ENCODE measurements around the gene LPIN2. TPM values are rescaled to one million over a fixed set of nuclear protein-coding genes. Genes with fewer than 3 reads are reported as not detected.
A peak's percentile ranks its signal among the peaks of the same experiment; 100 is the strongest.

The LPIN2 gene
- 10 to 100 TPM; 55.5 to 66.6 (median 60.6) TPM for total RNA-seq

- Mint-ChIP-seq H3K9me3 (no peaks in the 10 kb centered on the region), H3K27me3 (ENCODE audit: low read depth) (no peaks in the 10 kb centered on the region), H3K36me3 (ENCODE audit: insufficient read depth) (peaks cover 7% of the 10 kb centered on the region), H3K4me1 (ENCODE audit: low read depth) (peaks cover 66% of the 10 kb centered on the region), H3K4me3 (peak within 1 kb of the TSS; percentile 96)
- ATAC-seq (peak; percentile 89 to 91), DNase-seq (peak; percentile 94)
These were observed at the start of gene LPIN2 for GRCh38 chr18:3013024-3013804. Gene LPIN2 (minus strand): TSS chr18:3013144. CDS start chr18:2960840, 52,304 bp downstream.

- Mint-ChIP-seq H3K9me3 (no peaks in the 10 kb centered on the region), H3K36me3 (ENCODE audit: insufficient read depth) (no peaks in the 10 kb centered on the region), H3K27me3 (ENCODE audit: low read depth) (no peaks in the 10 kb centered on the region), H3K4me1 (ENCODE audit: low read depth) (peaks cover 69% of the 10 kb centered on the region), H3K4me3 (peak overlapping the region; percentile 70)
- ATAC-seq (peak; percentile 81 to 83), DNase-seq (no peak)
These were observed 48.8 kb upstream of the LPIN2 start for GRCh38 chr18:3061581-3062312.

- peaks cover 71% of the 10 kb centered on the region for H3K4me1 Mint-ChIP-seq (ENCODE audit: low read depth)
- no peaks in the 10 kb centered on the region for H3K36me3 Mint-ChIP-seq (ENCODE audit: insufficient read depth)
- peak; percentile 20 for DNase-seq
- no peaks in the 10 kb centered on the region for H3K27me3 Mint-ChIP-seq (ENCODE audit: low read depth)
- H3K4me3 Mint-ChIP-seq = peak overlapping the region; percentile 70
- peak; percentile 69 to 74 for ATAC-seq
- no peaks in the 10 kb centered on the region for H3K9me3 Mint-ChIP-seq
These were observed 48.0 kb upstream of the LPIN2 start for GRCh38 chr18:3060667-3061580.

GRCh38 chr18:3059272-3059671, 46.3 kb upstream of the LPIN2 start:
- DNase-seq (no peak), ATAC-seq (no peak)
- Mint-ChIP-seq H3K4me3 (no peak overlapping the region), H3K36me3 (ENCODE audit: insufficient read depth) (no peaks in the 10 kb centered on the region), H3K4me1 (ENCODE audit: low read depth) (peaks cover 71% of the 10 kb centered on the region), H3K9me3 (no peaks in the 10 kb centered on the region), H3K27me3 (ENCODE audit: low read depth) (no peaks in the 10 kb centered on the region)

- Mint-ChIP-seq H3K9me3 (no peaks in the 10 kb centered on the region), H3K27me3 (ENCODE audit: low read depth) (no peaks in the 10 kb centered on the region), H3K4me3 (no peak overlapping the region), H3K4me1 (ENCODE audit: low read depth) (peaks cover 72% of the 10 kb centered on the region), H3K36me3 (ENCODE audit: insufficient read depth) (no peaks in the 10 kb centered on the region)
- ATAC-seq = no peak
- no peak for DNase-seq
These were observed 45.6 kb upstream of the LPIN2 start for GRCh38 chr18:3058328-3059191.

- no peak for ATAC-seq
- H3K27me3 Mint-ChIP-seq (ENCODE audit: low read depth) = no peaks in the 10 kb centered on the region
- H3K4me3 Mint-ChIP-seq = no peak overlapping the region
- peaks cover 5% of the 10 kb centered on the region for H3K9me3 Mint-ChIP-seq
- peaks cover 69% of the 10 kb centered on the region for H3K4me1 Mint-ChIP-seq (ENCODE audit: low read depth)
- H3K36me3 Mint-ChIP-seq (ENCODE audit: insufficient read depth) = no peaks in the 10 kb centered on the region
- DNase-seq = no peak
These were observed 44.6 kb upstream of the LPIN2 start for GRCh38 chr18:3057526-3057925.

- Mint-ChIP-seq H3K4me1 (ENCODE audit: low read depth) (peaks cover 67% of the 10 kb centered on the region), H3K36me3 (ENCODE audit: insufficient read depth) (no peaks in the 10 kb centered on the region), H3K9me3 (peaks cover 5% of the 10 kb centered on the region), H3K4me3 (no peak overlapping the region), H3K27me3 (ENCODE audit: low read depth) (no peaks in the 10 kb centered on the region)
- no peak for ATAC-seq
- DNase-seq = no peak
These were observed 43.4 kb upstream of the LPIN2 start for GRCh38 chr18:3056311-3056710.

- Mint-ChIP-seq H3K4me3 (no peak overlapping the region), H3K36me3 (ENCODE audit: insufficient read depth) (no peaks in the 10 kb centered on the region), H3K4me1 (ENCODE audit: low read depth) (peaks cover 62% of the 10 kb centered on the region), H3K27me3 (ENCODE audit: low read depth) (no peaks in the 10 kb centered on the region), H3K9me3 (peaks cover 5% of the 10 kb centered on the region)
- DNase-seq = no peak
- no peak for ATAC-seq
These were observed 42.9 kb upstream of the LPIN2 start for GRCh38 chr18:3055816-3056215.

GRCh38 chr18:3055186-3055728, 42.3 kb upstream of the LPIN2 start:
- no peaks in the 10 kb centered on the region for H3K36me3 Mint-ChIP-seq (ENCODE audit: insufficient read depth)
- H3K9me3 Mint-ChIP-seq = peaks cover 5% of the 10 kb centered on the region
- no peaks in the 10 kb centered on the region for H3K27me3 Mint-ChIP-seq (ENCODE audit: low read depth)
- DNase-seq = no peak
- H3K4me1 Mint-ChIP-seq (ENCODE audit: low read depth) = peaks cover 56% of the 10 kb centered on the region
- ATAC-seq = no peak
- H3K4me3 Mint-ChIP-seq = no peak overlapping the region

- DNase-seq = no peak
- no peak overlapping the region for H3K4me3 Mint-ChIP-seq
- no peak for ATAC-seq
- no peaks in the 10 kb centered on the region for H3K27me3 Mint-ChIP-seq (ENCODE audit: low read depth)
- peaks cover 53% of the 10 kb centered on the region for H3K4me1 Mint-ChIP-seq (ENCODE audit: low read depth)
- H3K36me3 Mint-ChIP-seq (ENCODE audit: insufficient read depth) = no peaks in the 10 kb centered on the region
- peaks cover 5% of the 10 kb centered on the region for H3K9me3 Mint-ChIP-seq
These were observed 41.8 kb upstream of the LPIN2 start for GRCh38 chr18:3054780-3055179.

- peaks cover 5% of the 10 kb centered on the region for H3K9me3 Mint-ChIP-seq
- DNase-seq (no peak), ATAC-seq (no peak)
- H3K27me3 Mint-ChIP-seq (ENCODE audit: low read depth) = no peaks in the 10 kb centered on the region
- H3K4me1 Mint-ChIP-seq (ENCODE audit: low read depth) = peaks cover 49% of the 10 kb centered on the region
- H3K4me3 Mint-ChIP-seq = no peak overlapping the region
- H3K36me3 Mint-ChIP-seq (ENCODE audit: insufficient read depth) = no peaks in the 10 kb centered on the region
These were observed 41.3 kb upstream of the LPIN2 start for GRCh38 chr18:3054214-3054613.

- H3K27me3 Mint-ChIP-seq (ENCODE audit: low read depth) = no peaks in the 10 kb centered on the region
- H3K4me3 Mint-ChIP-seq = no peak overlapping the region
- H3K9me3 Mint-ChIP-seq = peaks cover 5% of the 10 kb centered on the region
- DNase-seq (no peak), ATAC-seq (no peak)
- no peaks in the 10 kb centered on the region for H3K36me3 Mint-ChIP-seq (ENCODE audit: insufficient read depth)
- H3K4me1 Mint-ChIP-seq (ENCODE audit: low read depth) = peaks cover 39% of the 10 kb centered on the region
These were observed 40.1 kb upstream of the LPIN2 start for GRCh38 chr18:3053081-3053480.

- no peaks in the 10 kb centered on the region for H3K36me3 Mint-ChIP-seq (ENCODE audit: insufficient read depth)
- DNase-seq (no peak), ATAC-seq (no peak)
- H3K9me3 Mint-ChIP-seq = peaks cover 5% of the 10 kb centered on the region
- H3K4me1 Mint-ChIP-seq (ENCODE audit: low read depth) = peaks cover 34% of the 10 kb centered on the region
- H3K4me3 Mint-ChIP-seq = no peak overlapping the region
- H3K27me3 Mint-ChIP-seq (ENCODE audit: low read depth) = no peaks in the 10 kb centered on the region
These were observed 39.4 kb upstream of the LPIN2 start for GRCh38 chr18:3052411-3052758.

All from activated T-cell treated with anti-CD3 and anti-CD28 coated beads, Interleukin-2, amount 50 U/mL, for 4 hours (primary cell).